HG03439 (cell line): ENCODE measurements around the gene RHBDD3.

ENCODE experiments used
- ATAC-seq: cut with Tn5 transposase; IDR thresholded peaks from one replicate; pipeline ENCODE4 v1.9.1; 2021; ENCODE audit warnings: mild to moderate bottlenecking, moderate library complexity; ENCODE audit not compliant: unreplicated experiment

RHBDD3 gene

DNA sequence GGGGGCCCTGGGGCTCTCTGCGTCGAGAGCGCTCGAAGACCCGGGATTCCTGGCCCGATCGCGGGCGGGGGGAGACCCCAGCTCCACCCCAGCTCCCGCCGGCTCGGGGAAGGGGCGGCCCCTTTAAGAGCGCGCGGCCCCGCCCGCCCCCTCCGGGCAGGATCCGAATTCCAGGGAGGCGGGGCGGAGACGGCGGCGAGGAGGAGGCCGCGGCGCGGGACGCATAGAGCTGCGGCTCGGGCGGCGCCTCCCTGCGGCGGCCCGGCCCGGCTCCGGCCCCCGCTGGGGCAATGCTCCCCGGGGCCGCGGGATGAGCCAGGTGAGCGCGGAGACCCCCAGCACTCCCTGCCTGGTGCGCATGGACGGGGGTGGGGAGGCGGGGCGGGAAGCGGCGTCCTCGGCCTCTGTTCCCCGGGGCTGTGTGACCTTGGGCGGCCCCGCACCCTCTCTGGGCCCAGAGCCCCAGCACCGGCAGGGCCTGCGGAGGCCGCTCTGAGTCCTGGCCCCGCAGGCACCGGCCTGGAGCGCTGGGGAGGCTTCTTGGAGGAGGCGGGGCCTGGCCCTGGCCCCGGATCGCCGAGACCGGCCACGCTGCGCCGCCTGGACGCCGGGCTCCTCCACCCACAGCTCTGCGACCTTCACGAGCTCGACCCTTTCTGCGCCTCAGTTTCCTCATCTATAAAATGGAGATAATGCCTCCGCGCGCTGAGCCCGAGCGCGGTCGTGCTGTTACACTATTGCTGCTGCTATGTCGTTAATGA, 39.2 kb upstream of the RHBDD3 start:
- ATAC-seq, result no peak

DNA sequence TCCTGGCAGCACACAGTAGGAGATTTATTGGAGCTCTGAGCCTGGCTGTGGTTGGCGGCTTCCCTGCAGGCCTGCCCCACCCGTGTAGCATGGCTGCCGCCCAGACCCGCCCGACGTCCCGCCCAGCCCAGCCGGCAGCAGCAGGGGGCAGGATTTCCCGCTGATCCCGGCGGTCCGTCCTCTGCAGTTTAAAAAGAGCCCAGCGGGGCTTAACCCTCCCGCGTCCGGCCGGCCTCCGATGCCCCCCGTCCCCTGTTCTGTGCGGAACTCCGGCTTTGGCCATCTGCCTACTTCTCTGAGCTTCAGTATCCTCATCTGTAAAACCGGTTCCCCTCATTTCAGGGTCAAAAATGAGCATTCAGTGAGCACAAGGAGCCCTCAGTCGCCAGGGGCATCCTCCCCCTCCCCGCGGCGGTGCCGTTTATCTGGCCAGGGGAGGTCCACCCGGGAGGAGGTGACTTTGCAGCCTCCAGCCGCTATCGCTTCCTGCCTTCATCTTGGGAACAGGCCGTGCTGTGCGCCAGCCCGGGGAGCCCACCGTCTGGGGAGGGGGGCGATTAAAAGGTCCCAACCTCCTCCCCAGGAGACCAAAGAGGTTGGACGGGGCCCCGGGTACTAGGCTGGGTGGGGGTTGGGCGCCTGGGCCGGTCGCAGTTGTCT, 38.5 kb upstream of the RHBDD3 start, which contains the start of gene GAS2L1:
TSS of gene GAS2L1 (plus strand) at position 476 of the 660 bp plus-strand sequence. CDS start 1,456 bp downstream, outside the sequence.
- ATAC-seq, result no peak

DNA sequence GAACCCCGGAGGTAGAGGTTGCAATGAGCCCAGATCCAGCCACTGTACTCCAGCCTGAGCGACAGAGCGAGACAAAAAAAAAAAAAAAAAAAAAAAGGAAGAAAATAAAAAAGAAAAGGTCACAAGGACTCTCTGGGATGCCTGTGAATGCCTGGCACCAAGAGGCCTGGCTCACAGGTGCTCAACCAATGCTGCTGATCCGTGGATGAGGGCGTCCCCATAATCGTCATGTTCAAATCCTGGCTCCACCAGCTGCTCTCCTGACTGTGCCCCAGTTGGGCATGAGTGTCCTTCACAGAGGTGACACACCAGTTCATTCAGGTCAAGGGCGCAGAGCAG, 38.0 kb upstream of the RHBDD3 start:
- no peak for ATAC-seq

DNA sequence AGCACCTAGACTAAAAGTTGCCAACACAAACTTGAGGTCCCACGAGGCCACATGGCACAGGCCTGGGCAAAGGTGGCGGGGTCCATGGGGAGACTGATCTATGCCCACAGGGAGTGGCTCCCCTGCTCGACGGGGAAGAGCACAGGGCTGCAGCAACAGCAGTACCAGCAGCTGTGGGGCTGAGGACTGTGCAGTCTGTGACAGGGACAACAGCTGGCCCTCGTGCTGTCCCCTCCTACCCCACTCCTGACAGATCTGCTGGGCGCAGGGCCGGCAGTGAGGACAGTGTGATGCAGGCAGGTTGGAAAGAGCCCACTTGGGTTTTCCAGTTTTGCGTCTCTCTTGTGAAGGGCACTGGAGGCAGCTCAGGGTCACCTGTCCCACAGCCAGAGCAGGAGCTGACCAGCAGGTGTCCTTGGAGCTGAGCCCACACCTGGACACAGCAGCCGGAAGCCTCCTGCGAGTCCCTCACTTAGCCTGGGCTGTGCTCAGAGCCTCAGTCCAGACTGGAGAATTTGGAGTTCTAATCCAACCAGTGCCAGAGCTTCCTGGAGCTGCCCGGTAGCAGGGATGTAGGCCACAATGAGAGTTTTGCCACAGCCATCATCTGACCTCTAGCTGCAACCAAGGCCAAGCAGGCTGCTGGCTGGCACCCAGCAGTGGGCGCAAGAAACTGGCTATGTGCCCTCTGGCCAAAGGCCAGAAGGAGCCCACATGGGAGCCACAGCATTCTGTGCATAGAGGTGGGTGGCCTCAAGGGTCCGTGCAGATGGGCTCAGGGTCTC, 35.1 kb upstream of the RHBDD3 start:
- no peak for ATAC-seq

DNA sequence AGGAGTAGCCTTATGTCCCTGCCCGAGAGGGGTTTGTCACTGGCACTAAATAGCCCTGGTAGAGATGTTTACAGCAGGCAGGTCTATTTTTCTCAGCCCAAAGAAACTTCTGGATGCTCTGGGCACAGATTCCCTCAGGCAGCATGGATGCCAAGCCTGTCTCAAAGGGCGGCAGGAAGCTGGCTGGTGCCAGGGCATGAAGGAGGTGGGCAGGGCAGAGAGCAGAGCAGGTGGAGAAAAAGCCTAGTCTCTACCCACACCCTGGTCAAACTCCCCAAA, 34.6 kb upstream of the RHBDD3 start:
- no peak for ATAC-seq

DNA sequence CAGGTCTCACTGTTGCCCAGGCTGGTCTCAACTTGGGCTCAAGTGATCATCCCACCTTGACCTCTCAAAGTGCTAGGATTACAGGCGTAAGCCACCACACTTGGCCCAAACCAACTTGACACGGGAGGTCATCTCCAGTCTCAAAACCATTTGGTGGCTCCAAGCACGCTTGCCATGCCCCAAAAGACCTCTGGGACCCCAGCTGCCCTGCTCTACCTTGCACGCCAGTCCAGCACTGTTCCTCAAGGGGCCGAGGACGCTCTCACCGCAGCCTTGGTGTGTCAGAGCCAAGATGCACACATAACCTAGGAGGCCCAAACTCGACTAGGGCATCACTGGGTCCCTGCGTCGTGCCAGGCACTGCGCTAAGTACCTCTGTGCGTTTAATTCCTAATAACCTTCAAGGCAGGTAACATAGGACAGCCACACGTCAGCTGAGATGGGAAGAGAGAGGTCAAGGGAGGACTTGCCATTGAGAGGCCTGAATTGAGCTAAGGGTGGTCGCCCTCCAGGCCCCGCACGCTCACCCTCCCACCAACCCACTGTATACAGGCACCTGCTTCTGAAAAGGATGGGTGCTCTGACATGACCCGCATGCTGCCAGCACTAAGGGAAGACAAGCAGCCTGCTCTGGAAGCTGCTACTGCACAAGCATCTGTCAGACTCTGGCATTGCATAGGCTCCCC, 34.1 kb upstream of the RHBDD3 start:
- no peak for ATAC-seq

DNA sequence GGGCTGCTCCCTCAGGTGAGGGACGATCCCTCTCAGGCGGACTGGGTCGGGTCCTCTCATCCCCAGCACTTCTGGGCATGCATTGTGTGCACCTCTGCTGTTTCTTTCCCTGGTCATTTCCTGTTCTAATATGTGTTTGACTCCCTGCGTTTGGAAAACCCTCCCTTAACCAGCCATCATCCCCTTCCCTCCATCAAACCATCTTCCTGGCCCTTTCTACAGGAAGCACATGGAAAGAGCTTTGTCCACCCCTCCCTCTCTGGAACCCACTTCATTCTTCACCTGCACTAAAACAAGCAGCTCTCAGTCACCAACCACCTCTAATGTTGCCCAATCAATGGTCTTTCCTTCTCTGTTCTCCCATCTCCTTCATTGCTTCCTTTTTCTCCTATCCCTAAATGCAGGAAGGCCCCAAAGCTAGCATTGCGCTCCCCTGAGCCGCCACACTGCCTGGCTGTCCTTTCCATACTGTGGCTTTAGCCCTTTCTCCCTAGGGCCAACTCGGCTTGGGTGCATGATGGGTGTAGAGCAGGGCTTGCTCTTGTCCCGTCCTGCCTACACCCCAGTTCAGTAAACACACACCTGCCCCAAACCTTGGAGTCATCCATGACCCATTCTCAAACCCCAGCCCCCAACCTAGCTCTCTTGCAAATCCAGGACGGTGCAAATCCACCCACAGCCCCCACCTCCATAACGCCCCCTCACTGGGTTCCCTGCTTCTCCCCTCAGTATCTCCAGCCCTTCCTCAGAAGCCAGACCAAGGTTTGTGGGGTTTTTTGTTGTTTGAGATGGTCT, 33.2 kb upstream of the RHBDD3 start:
- no peak for ATAC-seq

DNA sequence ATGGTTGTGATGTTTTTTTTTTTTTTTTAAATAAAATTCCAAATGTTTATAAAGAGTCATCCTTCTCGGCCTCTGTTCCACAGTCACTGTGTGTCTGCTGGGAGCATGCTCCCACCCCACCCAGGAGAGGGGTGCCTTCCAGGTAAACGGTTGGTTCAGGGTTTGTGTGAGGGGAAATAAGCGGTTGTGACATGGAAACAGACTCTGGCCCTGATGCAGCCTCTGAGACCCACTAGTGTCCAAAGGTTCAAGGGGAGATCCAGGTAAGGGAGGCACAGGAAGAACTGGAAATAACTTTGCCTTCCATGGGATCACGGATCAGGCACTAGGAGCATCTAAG, 32.7 kb upstream of the RHBDD3 start:
- no peak for ATAC-seq

DNA sequence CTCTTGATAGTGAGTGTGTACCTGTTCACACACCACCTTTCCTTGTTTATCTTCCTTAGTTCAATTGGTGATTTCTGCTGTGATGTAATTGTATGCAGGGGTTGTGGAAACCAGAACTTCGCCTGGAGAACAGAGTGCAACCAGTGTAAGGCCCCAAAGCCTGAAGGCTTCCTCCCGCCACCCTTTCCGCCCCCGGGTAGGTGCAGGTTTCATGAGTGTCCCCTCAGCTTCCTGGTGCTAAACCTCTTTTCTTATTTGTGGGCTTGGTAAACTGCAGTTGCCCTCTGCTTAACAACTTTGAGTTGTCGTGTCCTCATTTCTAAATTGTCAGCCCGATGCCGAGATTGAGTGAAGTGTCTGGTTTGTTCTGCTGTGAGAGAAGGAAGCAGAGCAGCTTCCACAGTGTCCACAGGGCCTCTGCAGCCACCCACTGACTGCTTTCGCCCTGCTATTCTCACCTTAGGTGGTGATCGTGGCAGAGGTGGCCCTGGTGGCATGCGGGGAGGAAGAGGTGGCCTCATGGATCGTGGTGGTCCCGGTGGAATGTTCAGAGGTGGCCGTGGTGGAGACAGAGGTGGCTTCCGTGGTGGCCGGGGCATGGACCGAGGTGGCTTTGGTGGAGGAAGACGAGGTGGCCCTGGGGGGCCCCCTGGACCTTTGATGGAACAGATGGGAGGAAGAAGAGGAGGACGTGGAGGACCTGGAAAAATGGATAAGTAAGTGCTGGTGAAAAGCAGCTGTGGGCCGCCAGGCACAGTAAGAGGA, 31.5 kb upstream of the RHBDD3 start:
- no peak for ATAC-seq

DNA sequence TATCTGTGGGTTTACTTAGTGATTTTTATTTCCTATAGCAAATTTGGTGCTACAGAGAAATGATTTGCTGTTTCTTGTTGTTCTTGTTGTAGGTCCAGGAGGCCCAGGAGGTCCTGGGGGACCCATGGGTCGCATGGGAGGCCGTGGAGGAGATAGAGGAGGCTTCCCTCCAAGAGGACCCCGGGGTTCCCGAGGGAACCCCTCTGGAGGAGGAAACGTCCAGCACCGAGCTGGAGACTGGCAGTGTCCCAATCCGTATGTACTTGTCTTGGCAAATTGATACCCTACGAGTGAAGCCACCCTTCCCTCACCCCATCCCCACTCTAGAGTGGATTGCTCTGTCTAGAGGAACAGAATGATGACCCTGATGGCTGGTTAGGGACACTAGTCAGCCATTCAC, 30.9 kb upstream of the RHBDD3 start:
- no peak for ATAC-seq

DNA sequence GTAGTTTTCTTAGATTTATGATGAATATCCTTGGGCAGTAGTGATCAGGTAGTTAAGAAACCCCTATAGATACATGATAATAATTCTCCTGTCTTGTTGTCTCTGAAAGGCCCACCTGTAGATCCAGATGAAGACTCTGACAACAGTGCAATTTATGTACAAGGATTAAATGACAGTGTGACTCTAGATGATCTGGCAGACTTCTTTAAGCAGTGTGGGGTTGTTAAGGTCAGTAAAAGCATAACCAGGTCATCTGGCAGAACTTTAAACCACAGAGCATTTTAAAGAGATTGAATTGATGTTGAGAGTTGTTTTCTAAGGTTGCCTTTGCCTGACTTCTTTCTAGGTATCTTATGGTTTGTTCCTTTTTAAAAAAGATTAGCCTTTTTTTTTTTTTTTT, 24.6 kb upstream of the RHBDD3 start:
- ATAC-seq, result no peak

DNA sequence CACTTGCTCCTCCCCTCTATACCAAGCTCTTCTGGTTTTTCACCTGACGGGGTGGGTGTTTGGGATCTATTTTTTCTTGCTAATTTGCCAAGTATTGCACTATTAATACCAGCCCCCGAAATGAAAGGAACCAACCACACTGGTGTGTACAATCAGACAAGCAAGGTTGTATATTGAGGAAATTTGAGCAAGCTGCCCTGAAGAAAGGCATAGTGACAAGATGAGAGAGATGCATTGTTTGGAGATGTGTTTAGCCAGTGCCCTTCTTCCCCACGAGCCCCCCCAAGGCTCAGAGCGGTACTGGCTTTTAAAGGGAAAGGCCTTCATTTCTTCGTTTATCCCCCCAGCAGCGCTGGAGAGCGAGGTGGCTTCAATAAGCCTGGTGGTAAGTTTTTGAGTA, 23.4 kb upstream of the RHBDD3 start:
- no peak for ATAC-seq

DNA sequence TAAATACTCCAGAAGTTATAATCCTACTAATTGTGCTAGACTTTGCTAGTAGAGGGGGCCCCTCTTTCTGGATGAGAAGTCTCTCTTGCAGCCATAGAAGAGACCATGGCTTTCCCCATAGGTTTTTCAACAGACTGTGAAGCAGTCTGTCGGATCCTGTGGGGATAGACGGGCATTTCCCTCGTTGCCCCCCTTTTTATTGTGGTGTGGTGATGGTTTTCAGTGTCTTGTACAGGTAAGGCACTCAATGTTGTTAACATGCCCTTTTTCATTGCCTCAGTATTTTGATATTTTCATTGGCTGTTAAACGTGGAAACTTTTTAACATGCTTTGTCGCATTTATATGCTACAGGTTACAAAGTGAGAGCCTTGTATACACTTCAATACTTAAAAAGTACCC, 22.3 kb upstream of the RHBDD3 start:
- no peak for ATAC-seq

DNA sequence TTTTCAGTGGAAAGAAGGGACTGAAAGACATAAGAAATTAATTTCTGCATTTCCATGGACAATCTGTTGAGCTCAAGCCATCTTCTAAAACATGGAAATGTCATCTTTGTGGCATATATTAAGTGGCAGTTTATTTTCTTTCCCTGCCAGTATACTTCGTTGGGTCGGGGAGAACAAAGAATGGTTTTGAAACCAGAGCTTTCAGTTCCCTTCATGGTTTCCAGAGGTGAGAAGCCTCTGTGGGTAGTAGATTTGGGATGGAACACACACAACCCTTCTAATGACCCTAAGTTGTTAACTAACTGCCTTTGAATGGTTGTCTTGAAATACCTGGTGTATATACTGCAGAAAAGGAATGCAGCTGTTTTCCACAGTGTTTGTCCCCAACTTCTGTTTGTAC, 21.1 kb upstream of the RHBDD3 start:
- ATAC-seq, result no peak

DNA sequence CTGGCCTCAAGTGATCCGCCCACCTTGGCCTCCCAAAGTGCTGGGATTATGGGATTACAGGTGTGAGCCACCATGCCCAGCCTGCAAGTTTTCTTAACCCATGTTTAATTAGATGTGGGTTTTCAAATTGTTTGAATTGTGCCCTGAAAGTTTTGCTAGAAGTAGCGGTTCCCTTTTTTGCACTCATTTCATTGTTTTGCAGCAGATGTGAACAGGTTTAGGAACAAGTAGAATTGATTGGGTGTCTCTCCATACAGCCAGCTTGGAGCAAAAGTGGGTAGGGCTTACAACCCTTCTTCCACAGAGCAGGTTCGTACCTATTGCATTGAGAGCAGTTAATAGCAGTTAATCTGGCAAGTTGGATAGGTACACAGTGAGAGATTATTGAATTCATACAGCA, 16.4 kb upstream of the RHBDD3 start:
- ATAC-seq, result no peak

DNA sequence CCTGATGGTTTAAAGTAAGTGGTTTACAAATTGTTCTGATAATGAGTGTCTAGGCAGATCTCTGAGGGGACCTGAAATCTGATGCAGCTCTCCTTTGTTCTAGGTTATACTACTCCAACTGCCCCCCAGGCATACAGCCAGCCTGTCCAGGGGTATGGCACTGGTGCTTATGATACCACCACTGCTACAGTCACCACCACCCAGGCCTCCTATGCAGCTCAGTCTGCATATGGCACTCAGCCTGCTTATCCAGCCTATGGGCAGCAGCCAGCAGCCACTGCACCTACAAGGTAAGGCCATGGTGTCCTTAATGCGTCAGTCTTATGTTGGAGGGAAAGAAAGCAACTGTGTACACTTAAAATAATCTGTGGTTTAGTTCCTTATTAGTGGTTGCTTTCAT, 10.1 kb upstream of the RHBDD3 start:
- no peak for ATAC-seq

DNA sequence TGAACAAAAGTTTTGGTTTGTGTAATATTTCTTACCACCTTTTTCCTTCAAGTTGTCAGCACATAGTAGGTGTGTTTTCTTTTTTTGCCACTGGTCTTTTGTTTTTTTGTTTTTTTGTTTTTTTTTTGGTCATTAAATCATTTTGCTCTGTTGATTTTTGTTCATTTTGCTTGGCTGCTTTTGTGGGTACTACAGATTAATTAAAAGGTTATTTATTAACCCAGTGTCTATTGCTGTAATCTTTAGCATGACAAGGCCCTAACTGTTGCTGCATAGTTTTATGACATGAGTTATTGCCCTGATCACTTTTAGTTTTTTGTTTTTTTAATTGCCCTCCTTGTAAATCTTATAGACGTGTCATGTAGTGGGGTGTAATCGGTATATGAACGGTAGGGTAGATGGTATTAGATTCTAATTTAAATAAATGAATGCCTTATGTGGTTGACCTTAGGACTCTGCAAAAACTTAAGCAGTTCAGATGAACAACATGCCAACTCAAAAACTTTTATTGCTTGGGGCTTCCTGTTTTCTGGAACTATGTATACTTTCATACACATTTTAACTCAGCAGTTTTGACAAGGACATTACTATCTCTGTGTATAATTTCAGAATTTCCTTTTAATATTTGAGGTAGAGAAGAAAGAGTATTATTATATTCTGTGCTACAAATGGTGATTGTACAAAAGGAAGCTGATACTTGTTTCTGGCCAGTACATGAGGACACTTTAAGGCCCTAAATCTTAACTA, 8.2 kb upstream of the RHBDD3 start:
- no peak for ATAC-seq

DNA sequence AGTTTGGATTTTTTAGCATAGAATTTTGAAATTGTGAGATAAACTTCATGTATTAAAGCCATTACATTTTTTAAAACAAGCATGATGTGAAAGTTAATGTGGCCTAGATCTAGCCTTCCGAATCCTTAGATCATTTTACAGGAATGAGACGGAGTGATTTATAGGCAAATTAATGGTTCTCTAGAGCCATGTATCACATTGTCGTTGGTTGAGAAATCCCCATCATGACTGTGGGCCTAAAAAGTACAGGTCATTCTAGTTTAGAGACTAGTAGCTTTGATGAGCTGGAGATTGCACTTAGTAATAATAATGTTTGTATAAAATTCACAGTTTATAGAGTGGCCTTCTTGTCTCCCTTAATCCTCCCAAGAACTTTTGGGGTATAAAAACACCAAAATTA, 7.4 kb upstream of the RHBDD3 start:
- no peak for ATAC-seq

DNA sequence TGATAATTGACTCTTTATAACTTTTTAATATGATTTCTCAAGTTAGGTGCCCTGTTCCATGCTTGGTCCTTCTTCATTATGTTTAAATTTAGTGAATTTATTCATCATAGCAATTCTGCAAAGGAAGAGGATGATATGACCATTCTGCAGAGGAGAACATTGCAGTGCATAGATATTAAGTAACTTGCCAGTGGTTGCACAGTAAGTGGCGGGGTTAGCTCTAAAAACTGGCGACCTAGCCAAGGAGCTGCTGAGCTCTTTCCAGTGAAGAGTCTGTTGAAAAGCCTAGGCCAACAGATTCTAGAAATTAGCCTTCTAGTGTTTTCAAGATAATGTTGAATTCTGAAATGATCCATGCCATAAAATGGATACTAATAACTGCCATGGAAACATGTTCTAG, 4.8 kb upstream of the RHBDD3 start:
- ATAC-seq, result no peak
